WTC11 (cell line): ENCODE results near the gene HLCS.

Experiments
- CBFB ChIP-seq: sonication (generic); formaldehyde crosslinking; IDR thresholded peaks from 2 replicates; pipeline ENCODE4 v1.8.1; 2022; ENCODE audit warnings: mild to moderate bottlenecking, low read depth, missing genetic modification reagents
- CTCF ChIP-seq: fragments of 200-600 bp; IDR thresholded peaks from 2 replicates; pipeline ENCODE4 v1.8.0; 2022; ENCODE audit warnings: antibody characterized with exemption
- ELF4 ChIP-seq: sonication (generic); formaldehyde crosslinking; IDR thresholded peaks from 2 replicates; pipeline ENCODE4 v1.8.1; 2022; ENCODE audit warnings: low read depth, mild to moderate bottlenecking, moderate library complexity, missing genetic modification reagents
- JUN ChIP-seq: sonication (generic); formaldehyde crosslinking; IDR thresholded peaks from 2 replicates; pipeline ENCODE4 v1.8.0; 2023; ENCODE audit warnings: mild to moderate bottlenecking, missing genetic modification reagents
- KAT7 ChIP-seq: sonication (generic); formaldehyde crosslinking; IDR thresholded peaks from 2 replicates; pipeline ENCODE4 v1.8.1; 2023; ENCODE audit warnings: missing genetic modification reagents, mild to moderate bottlenecking, borderline replicate concordance
- NR3C1 ChIP-seq: sonication (generic); formaldehyde crosslinking; conservative IDR thresholded peaks from 2 replicates; pipeline ENCODE4 v1.8.1; 2023; ENCODE audit warnings: low read depth, mild to moderate bottlenecking, missing genetic modification reagents
- TEAD4 ChIP-seq: sonication (generic); formaldehyde crosslinking; IDR thresholded peaks from 2 replicates; pipeline ENCODE4 v1.8.0; 2022; ENCODE audit warnings: mild to moderate bottlenecking, missing genetic modification reagents
- ZBTB43 ChIP-seq: sonication (generic); formaldehyde crosslinking; IDR thresholded peaks from 2 replicates; pipeline ENCODE4 v1.8.1; 2023; ENCODE audit warnings: mild to moderate bottlenecking, missing genetic modification reagents
- ZNF219 ChIP-seq: sonication (generic); formaldehyde crosslinking; IDR thresholded peaks from 2 replicates; pipeline ENCODE4 v1.8.0; 2023; ENCODE audit warnings: missing genetic modification reagents, mild to moderate bottlenecking, borderline replicate concordance
- ZNF281 ChIP-seq: sonication (generic); formaldehyde crosslinking; IDR thresholded peaks from 2 replicates; pipeline ENCODE4 v1.8.0; 2023; ENCODE audit warnings: mild to moderate bottlenecking, missing genetic modification reagents
- ZNF512 ChIP-seq: sonication (generic); formaldehyde crosslinking; IDR thresholded peaks from 2 replicates; pipeline ENCODE4 v1.8.1; 2022; ENCODE audit warnings: missing genetic modification reagents, borderline replicate concordance

- no peak for TF ChIP-seq CTCF
- TF ChIP-seq ZBTB43 (CRISPR knock-in tag): no peak
- no peak for TF ChIP-seq NR3C1 (CRISPR knock-in tag)
- no peak for TF ChIP-seq CBFB (CRISPR knock-in tag)
- TF ChIP-seq JUN (CRISPR knock-in tag): no peak
- no peak for TF ChIP-seq ZNF219 (CRISPR knock-in tag)
- no peak for TF ChIP-seq KAT7 (CRISPR knock-in tag)
- TF ChIP-seq ZNF512 (CRISPR knock-in tag): no peak
- TF ChIP-seq ELF4 (CRISPR knock-in tag): no peak
- TF ChIP-seq ZNF281 (CRISPR knock-in tag): no peak
- no peak for TF ChIP-seq TEAD4
Observed at GRCh38 chr21:36973986-36974850, 7.7 kb upstream of the HLCS start.
